Endodermal cell (in vitro differentiated cells): ENCODE results near the gene CDC42BPG. TPM values are rescaled to one million over a fixed set of nuclear protein-coding genes. Genes with fewer than 3 reads are reported as not detected.

ENCODE experiments used
- DNase-seq: peaks from one replicate; pipeline ENCODE4 v3.0.0-alpha.2; 2017
- H3K27ac ChIP-seq: 2 replicates; pipeline ENCODE4 v1.5.1; 2013; ENCODE audit warnings: mild to moderate bottlenecking, low read depth, low read length, moderate library complexity
- H3K27me3 ChIP-seq: 2 replicates; pipeline ENCODE4 v1.6.1; 2013; ENCODE audit warnings: mild to moderate bottlenecking, low read length, moderate library complexity; ENCODE audit not compliant: insufficient read depth, control insufficient read depth, poor library complexity, severe bottlenecking
- H3K36me3 ChIP-seq: 2 replicates; pipeline ENCODE4 v1.7.0; 2013; ENCODE audit warnings: mild to moderate bottlenecking, low read length, moderate library complexity; ENCODE audit not compliant: control insufficient read depth, insufficient read depth
- H3K4me1 ChIP-seq: one replicate; pipeline ENCODE4 v1.7.0; 2013; ENCODE audit warnings: low read length; ENCODE audit not compliant: control insufficient read depth, insufficient read depth
- H3K4me3 ChIP-seq: 2 replicates; pipeline ENCODE4 v1.5.1; 2013; ENCODE audit warnings: mild to moderate bottlenecking, low read length, moderate library complexity
- H3K9ac ChIP-seq: 2 replicates; pipeline ENCODE4 v1.6.1; 2013; ENCODE audit warnings: mild to moderate bottlenecking, low read length, moderate library complexity; ENCODE audit not compliant: poor library complexity, severe bottlenecking; ENCODE audit errors: extremely low read depth
- H3K9me3 ChIP-seq: 2 replicates; pipeline ENCODE4 v1.6.1; 2013; ENCODE audit warnings: mild to moderate bottlenecking, low read length, moderate library complexity; ENCODE audit not compliant: control insufficient read depth
- H3K27ac Mint-ChIP-seq: 2 replicates; pipeline ENCODE4 v1.8.0; 2020; ENCODE audit warnings: mixed read lengths
- H3K27me3 Mint-ChIP-seq: 2 replicates; pipeline ENCODE4 v1.8.0; 2021; ENCODE audit warnings: mild to moderate bottlenecking, mixed read lengths; ENCODE audit not compliant: insufficient read depth
- H3K36me3 Mint-ChIP-seq: 2 replicates; pipeline ENCODE4 v1.8.0; 2020; ENCODE audit warnings: low read depth, mixed read lengths
- H3K4me1 Mint-ChIP-seq: 2 replicates; pipeline ENCODE4 v1.8.0; 2020; ENCODE audit warnings: mixed read lengths
- H3K4me3 Mint-ChIP-seq: 2 replicates; pipeline ENCODE4 v1.8.0; 2020; ENCODE audit warnings: mild to moderate bottlenecking, moderate library complexity, mixed read lengths
- H3K9me3 Mint-ChIP-seq: 2 replicates; pipeline ENCODE4 v1.8.0; 2020; ENCODE audit warnings: mild to moderate bottlenecking, mixed read lengths
- WGBS, 2 experiments: methylation state at CpG; one replicate each; pipeline versions ENCODE4 v1.1.5 to v1.1.7; 2013; ENCODE audit warnings: missing lambda C conversion rate in 2 of 2, mixed read lengths in 1 of 2; ENCODE audit not compliant: insufficient coverage in 1 of 2, insufficient read length in 1 of 2; 5-methylcytosine and 5-hydroxymethylcytosine counted together
- total RNA-seq, 2 donors: library from RNA; stranded (reverse); fragmentation: NEBNext Ultra II Directional in 1 of 2; extraction: Animal tissue kit (Norgen Biotek cat#: 25700) in 1 of 2; gene quantifications; 2 replicates in 1 of 2; 3 replicates in 1 of 2; pipeline ENCODE4 v1.2.1, GENCODE V29; 2021
- TF ChIP-seq, protein P1 (sequence below): fragments of 200-600 bp; sonication (generic); conservative IDR thresholded peaks from 2 replicates; pipeline ENCODE4 v1.5.0; 2021; ENCODE audit warnings: antibody characterized with exemption, mild to moderate bottlenecking

The CDC42BPG gene
- total RNA-seq, 2 donors from 2014 or later, result 11.1 to 12.6 TPM

- Mint-ChIP-seq H3K4me1 (no peaks in the 10 kb centered on the region), H3K9me3 (no peaks in the 10 kb centered on the region), H3K36me3 (peaks cover 4% of the 10 kb centered on the region), H3K27ac (no peak overlapping the region), H3K4me3 (no peak overlapping the region), H3K27me3 (no peaks in the 10 kb centered on the region)
- no peaks in the 10 kb centered on the region for H3K36me3 ChIP-seq
- DNase-seq, result no peak
- H3K27ac ChIP-seq, result no peak overlapping the region
- H3K27me3 ChIP-seq, result no peaks in the 10 kb centered on the region
- H3K4me3 ChIP-seq, result no peak overlapping the region
- 92 to 94% methylated on average over 8 to 15 of the region's 17 CpGs for WGBS, 2 experiments
- H3K9me3 ChIP-seq, result no peaks in the 10 kb centered on the region
- H3K4me1 ChIP-seq, result no peaks in the 10 kb centered on the region
- TF ChIP-seq, protein P1, sequence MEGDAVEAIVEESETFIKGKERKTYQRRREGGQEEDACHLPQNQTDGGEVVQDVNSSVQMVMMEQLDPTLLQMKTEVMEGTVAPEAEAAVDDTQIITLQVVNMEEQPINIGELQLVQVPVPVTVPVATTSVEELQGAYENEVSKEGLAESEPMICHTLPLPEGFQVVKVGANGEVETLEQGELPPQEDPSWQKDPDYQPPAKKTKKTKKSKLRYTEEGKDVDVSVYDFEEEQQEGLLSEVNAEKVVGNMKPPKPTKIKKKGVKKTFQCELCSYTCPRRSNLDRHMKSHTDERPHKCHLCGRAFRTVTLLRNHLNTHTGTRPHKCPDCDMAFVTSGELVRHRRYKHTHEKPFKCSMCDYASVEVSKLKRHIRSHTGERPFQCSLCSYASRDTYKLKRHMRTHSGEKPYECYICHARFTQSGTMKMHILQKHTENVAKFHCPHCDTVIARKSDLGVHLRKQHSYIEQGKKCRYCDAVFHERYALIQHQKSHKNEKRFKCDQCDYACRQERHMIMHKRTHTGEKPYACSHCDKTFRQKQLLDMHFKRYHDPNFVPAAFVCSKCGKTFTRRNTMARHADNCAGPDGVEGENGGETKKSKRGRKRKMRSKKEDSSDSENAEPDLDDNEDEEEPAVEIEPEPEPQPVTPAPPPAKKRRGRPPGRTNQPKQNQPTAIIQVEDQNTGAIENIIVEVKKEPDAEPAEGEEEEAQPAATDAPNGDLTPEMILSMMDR, result no peak
- no peak overlapping the region for H3K9ac ChIP-seq
Measured at GRCh38 chr11:64835616-64836447, 8.6 kb downstream of the CDC42BPG start.

DNA sequence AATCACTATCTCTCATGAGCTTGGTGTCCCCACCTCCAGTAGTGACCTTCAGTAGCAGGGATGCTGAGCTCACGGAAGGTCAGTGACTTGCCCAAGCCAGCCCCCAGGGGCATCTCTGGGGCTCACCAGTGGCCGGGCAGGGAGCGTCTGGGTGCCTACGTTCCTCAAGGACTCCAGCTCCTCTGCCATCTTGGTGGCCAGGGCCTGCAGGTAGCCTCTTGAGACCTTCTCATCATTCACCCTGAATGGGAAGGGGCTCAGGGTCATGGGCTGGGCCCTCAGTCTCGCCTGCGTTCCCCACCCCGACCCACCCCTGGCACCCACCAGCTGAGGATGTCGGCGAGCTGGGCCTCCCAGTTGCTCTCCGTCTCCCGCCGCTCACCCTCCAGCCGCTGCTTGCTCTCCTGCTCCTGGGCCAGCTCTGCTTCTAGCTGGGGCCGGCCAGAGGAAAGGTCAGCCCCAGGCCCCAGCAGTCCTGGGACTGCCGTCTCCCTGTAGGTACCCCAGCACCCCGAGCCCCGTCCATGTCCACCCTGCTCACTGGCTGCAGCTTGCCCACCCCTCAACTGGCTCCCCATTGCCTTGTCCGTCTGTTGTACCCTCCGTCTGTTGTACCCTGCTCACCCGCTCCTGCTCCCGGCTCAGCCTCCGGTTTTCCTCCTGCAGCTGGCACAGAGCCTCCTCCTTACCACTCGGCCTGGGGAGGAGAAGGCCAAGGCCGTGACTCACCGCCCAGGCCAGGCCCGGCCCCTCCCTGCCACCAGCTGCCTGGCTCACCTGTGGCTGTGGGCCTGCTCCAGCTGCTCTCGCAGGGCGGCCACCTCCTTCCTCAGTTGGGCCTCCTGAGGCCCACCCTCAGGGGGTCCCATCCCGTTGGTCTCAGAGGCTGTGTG is 9.5 kb downstream of the CDC42BPG start:
- Histone ChIP-seq H3K9ac (no peak overlapping the region), H3K27me3 (no peaks in the 10 kb centered on the region), H3K36me3 (no peaks in the 10 kb centered on the region), H3K4me1 (no peaks in the 10 kb centered on the region), H3K4me3 (no peak overlapping the region), H3K9me3 (no peaks in the 10 kb centered on the region), H3K27ac (no peak overlapping the region)
- WGBS, 2 experiments, result 90 to 92% methylated on average over 20 to 29 of the region's 29 CpGs
- Mint-ChIP-seq H3K27me3 (no peaks in the 10 kb centered on the region), H3K36me3 (peaks cover 4% of the 10 kb centered on the region), H3K4me3 (no peak overlapping the region), H3K4me1 (no peaks in the 10 kb centered on the region), H3K27ac (no peak overlapping the region), H3K9me3 (no peaks in the 10 kb centered on the region)
- no peak for DNase-seq
- TF ChIP-seq, protein P1, result no peak

- Mint-ChIP-seq H3K36me3 (no peaks in the 10 kb centered on the region), H3K9me3 (no peaks in the 10 kb centered on the region), H3K27ac (no peak overlapping the region), H3K4me3 (no peak overlapping the region), H3K27me3 (no peaks in the 10 kb centered on the region), H3K4me1 (no peaks in the 10 kb centered on the region)
- H3K9ac ChIP-seq, result no peak overlapping the region
- H3K4me1 ChIP-seq, result no peaks in the 10 kb centered on the region
- no peak overlapping the region for H3K4me3 ChIP-seq
- no peaks in the 10 kb centered on the region for H3K36me3 ChIP-seq
- TF ChIP-seq, protein P1, result no peak
- 91 to 92% methylated on average over 17 to 25 of the region's 25 CpGs for WGBS, 2 experiments
- no peak for DNase-seq
- H3K9me3 ChIP-seq, result no peaks in the 10 kb centered on the region
- H3K27ac ChIP-seq, result no peak overlapping the region
- no peaks in the 10 kb centered on the region for H3K27me3 ChIP-seq
Measured at GRCh38 chr11:64834031-64834722, 10.3 kb downstream of the CDC42BPG start.
